Measurements from ENCODE around the gene KIF5C. TPM values are rescaled to one million over a fixed set of nuclear protein-coding genes. Genes with fewer than 3 reads are reported as not detected.

Gene KIF5C
- total RNA-seq, 2 experiments from 2014 or later: 8.1 to 22.2 TPM

- TF ChIP-seq EZH2phosphoT487 (IDR thresholded peaks at IDR 0.05; ENCODE audit: borderline replicate concordance, low read depth, low read length): no peak
- TF ChIP-seq, protein P1, sequence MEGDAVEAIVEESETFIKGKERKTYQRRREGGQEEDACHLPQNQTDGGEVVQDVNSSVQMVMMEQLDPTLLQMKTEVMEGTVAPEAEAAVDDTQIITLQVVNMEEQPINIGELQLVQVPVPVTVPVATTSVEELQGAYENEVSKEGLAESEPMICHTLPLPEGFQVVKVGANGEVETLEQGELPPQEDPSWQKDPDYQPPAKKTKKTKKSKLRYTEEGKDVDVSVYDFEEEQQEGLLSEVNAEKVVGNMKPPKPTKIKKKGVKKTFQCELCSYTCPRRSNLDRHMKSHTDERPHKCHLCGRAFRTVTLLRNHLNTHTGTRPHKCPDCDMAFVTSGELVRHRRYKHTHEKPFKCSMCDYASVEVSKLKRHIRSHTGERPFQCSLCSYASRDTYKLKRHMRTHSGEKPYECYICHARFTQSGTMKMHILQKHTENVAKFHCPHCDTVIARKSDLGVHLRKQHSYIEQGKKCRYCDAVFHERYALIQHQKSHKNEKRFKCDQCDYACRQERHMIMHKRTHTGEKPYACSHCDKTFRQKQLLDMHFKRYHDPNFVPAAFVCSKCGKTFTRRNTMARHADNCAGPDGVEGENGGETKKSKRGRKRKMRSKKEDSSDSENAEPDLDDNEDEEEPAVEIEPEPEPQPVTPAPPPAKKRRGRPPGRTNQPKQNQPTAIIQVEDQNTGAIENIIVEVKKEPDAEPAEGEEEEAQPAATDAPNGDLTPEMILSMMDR (conservative IDR thresholded peaks at IDR 0.05; ENCODE audit: low read length): no peak
- no peaks in the 10 kb centered on the region for H3K9me2 ChIP-seq (ENCODE audit: insufficient read depth, low read length)
- no peak for DNase-seq (ENCODE audit: low spot score)
- H3K4me3 ChIP-seq (ENCODE audit: low read depth, low read length, poor library complexity, severe bottlenecking): no peak overlapping the region
- H3K27ac ChIP-seq (ENCODE audit: low read depth, low read length, poor library complexity, severe bottlenecking): no peak overlapping the region
- H3K36me3 ChIP-seq (ENCODE audit: insufficient read depth, low read length): no peaks in the 10 kb centered on the region
- H3K4me2 ChIP-seq (ENCODE audit: low read length): no peak overlapping the region
- H3K9me3 ChIP-seq (ENCODE audit: low read length): no peaks in the 10 kb centered on the region
- no TSS peak for BruUV-seq (replicated peaks)
- no peaks in the 10 kb centered on the region for H3K4me1 ChIP-seq (ENCODE audit: insufficient read depth, low read length, poor library complexity, severe bottlenecking)
- ChIA-PET CTCF (ENCODE audit: unreplicated experiment) (no interaction called here), POLR2A (no interaction called here)
- intact Hi-C loops (cut with micrococcal nuclease; ENCODE audit: unreplicated experiment): no loop called here
- no peak overlapping the region for H2AFZ ChIP-seq (ENCODE audit: low read length)
- H4K20me1 ChIP-seq (ENCODE audit: insufficient read depth, low read length): no peaks in the 10 kb centered on the region
- no peaks in the 10 kb centered on the region for H3K79me2 ChIP-seq (ENCODE audit: insufficient read depth, low read depth, low read length)
Observed at GRCh38 chr2:148848146-148848545, 26.9 kb upstream of the KIF5C start.

DNA sequence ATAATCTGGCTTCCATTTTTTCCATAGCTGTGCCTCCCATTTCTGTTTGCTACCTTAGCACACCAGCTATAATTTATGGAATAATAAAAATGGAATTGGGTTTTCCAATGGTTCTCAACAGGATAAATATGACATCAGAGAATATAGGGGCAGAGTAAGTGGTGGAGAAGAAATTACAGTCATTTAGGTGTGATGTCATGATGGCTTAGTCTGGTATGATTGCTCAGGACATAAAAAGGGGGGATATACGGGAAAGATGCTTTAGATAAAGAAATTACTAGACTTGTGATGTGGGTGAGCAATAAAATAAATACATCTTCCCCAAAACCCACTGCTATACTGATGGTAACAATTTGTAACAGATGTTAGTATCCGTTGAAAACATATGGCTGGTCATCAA, 21.6 kb upstream of the KIF5C start:
- H3K4me1 ChIP-seq (ENCODE audit: insufficient read depth, low read length, poor library complexity, severe bottlenecking): no peaks in the 10 kb centered on the region
- no peak for DNase-seq (ENCODE audit: low spot score)
- no peak overlapping the region for H2AFZ ChIP-seq (ENCODE audit: low read length)
- no peak overlapping the region for H3K4me2 ChIP-seq (ENCODE audit: low read length)
- H3K36me3 ChIP-seq (ENCODE audit: insufficient read depth, low read length): no peaks in the 10 kb centered on the region
- POLR2A ChIA-PET: interaction anchor here (1.3 kb wide), 1 partner anchor 10 kb away, joined by 3 read pairs; no protein-coding TSS in a partner anchor
- no TSS peak for BruUV-seq (replicated peaks)
- H3K4me3 ChIP-seq (ENCODE audit: low read depth, low read length, poor library complexity, severe bottlenecking): no peak overlapping the region
- CTCF ChIA-PET (ENCODE audit: unreplicated experiment): no interaction called here
- H3K9me2 ChIP-seq (ENCODE audit: insufficient read depth, low read length): no peaks in the 10 kb centered on the region
- no peak for TF ChIP-seq EZH2phosphoT487 (IDR thresholded peaks at IDR 0.05; ENCODE audit: borderline replicate concordance, low read depth, low read length)
- TF ChIP-seq, protein P1 (conservative IDR thresholded peaks at IDR 0.05; ENCODE audit: low read length): no peak
- H3K9me3 ChIP-seq (ENCODE audit: low read length): no peaks in the 10 kb centered on the region
- H3K79me2 ChIP-seq (ENCODE audit: insufficient read depth, low read depth, low read length): no peaks in the 10 kb centered on the region
- H3K27ac ChIP-seq (ENCODE audit: low read depth, low read length, poor library complexity, severe bottlenecking): no peak overlapping the region
- H4K20me1 ChIP-seq (ENCODE audit: insufficient read depth, low read length): no peaks in the 10 kb centered on the region
- intact Hi-C loops (cut with micrococcal nuclease; ENCODE audit: unreplicated experiment): no loop called here

- no peaks in the 10 kb centered on the region for H3K9me2 ChIP-seq (ENCODE audit: insufficient read depth, low read length)
- no peak overlapping the region for H3K4me3 ChIP-seq (ENCODE audit: low read depth, low read length, poor library complexity, severe bottlenecking)
- ChIA-PET POLR2A (no interaction called here), CTCF (ENCODE audit: unreplicated experiment) (no interaction called here)
- TF ChIP-seq, protein P1 (conservative IDR thresholded peaks at IDR 0.05; ENCODE audit: low read length): no peak
- no peak for TF ChIP-seq EZH2phosphoT487 (IDR thresholded peaks at IDR 0.05; ENCODE audit: borderline replicate concordance, low read depth, low read length)
- no peaks in the 10 kb centered on the region for H3K79me2 ChIP-seq (ENCODE audit: insufficient read depth, low read depth, low read length)
- H3K36me3 ChIP-seq (ENCODE audit: insufficient read depth, low read length): no peaks in the 10 kb centered on the region
- H3K4me1 ChIP-seq (ENCODE audit: insufficient read depth, low read length, poor library complexity, severe bottlenecking): no peaks in the 10 kb centered on the region
- no TSS peak for BruUV-seq (replicated peaks)
- no peak overlapping the region for H3K27ac ChIP-seq (ENCODE audit: low read depth, low read length, poor library complexity, severe bottlenecking)
- H3K4me2 ChIP-seq (ENCODE audit: low read length): no peak overlapping the region
- H2AFZ ChIP-seq (ENCODE audit: low read length): no peak overlapping the region
- H3K9me3 ChIP-seq (ENCODE audit: low read length): no peaks in the 10 kb centered on the region
- intact Hi-C loops (cut with micrococcal nuclease; ENCODE audit: unreplicated experiment): no loop called here
- no peak for DNase-seq (ENCODE audit: low spot score)
- no peaks in the 10 kb centered on the region for H4K20me1 ChIP-seq (ENCODE audit: insufficient read depth, low read length)
Observed at GRCh38 chr2:148860037-148860436, 15.0 kb upstream of the KIF5C start.

Measured in OCI-LY7 (cell line).